GM23248 (cell line): Measurements from ENCODE around the gene NUP153.

Experiments
- EZH2 ChIP-seq: fragments of 200-600 bp; sonication (generic); IDR thresholded peaks from 2 replicates; pipeline ENCODE4 v1.6.1; 2018; ENCODE audit warnings: antibody characterized with exemption, mild to moderate bottlenecking; ENCODE audit not compliant: insufficient read depth, poor library complexity, severe bottlenecking
- EZH2phosphoT487 ChIP-seq: fragments of 200-600 bp; sonication (generic); IDR thresholded peaks from 2 replicates; pipeline ENCODE4 v1.6.1; 2018; ENCODE audit warnings: antibody characterized with exemption, moderate library complexity, mild to moderate bottlenecking, low read depth; ENCODE audit not compliant: insufficient read depth

DNA sequence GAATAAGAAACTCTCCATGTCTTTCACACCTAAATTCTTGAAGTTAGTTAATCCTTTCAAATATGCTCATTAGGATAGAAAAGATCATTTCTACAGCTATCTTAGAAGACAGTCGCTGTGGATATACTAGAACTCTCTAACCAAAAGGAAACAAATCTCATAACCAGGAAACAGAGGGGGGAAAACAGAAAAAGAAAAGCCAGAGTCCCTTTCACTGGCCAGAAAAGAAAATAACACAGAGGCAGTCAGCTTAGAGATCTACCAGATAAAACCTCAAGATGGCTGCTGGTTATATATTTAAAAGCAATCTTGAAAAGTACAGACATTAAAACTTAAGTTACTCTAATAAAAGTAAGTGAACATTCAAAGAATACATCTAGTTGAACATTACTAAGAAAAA lies 19.6 kb downstream of the NUP153 start:
- TF ChIP-seq EZH2 (no peak), EZH2phosphoT487 (no peak)
